GM10847 (cell line): Measurements from ENCODE around the gene ARPC5.

Experiments used
- POLR2A ChIP-seq: IDR thresholded peaks from 2 replicates; pipeline ENCODE4 v1.6.1; 2011; ENCODE audit not compliant: insufficient read length; ENCODE audit errors: extremely low read depth

ARPC5 gene

DNA sequence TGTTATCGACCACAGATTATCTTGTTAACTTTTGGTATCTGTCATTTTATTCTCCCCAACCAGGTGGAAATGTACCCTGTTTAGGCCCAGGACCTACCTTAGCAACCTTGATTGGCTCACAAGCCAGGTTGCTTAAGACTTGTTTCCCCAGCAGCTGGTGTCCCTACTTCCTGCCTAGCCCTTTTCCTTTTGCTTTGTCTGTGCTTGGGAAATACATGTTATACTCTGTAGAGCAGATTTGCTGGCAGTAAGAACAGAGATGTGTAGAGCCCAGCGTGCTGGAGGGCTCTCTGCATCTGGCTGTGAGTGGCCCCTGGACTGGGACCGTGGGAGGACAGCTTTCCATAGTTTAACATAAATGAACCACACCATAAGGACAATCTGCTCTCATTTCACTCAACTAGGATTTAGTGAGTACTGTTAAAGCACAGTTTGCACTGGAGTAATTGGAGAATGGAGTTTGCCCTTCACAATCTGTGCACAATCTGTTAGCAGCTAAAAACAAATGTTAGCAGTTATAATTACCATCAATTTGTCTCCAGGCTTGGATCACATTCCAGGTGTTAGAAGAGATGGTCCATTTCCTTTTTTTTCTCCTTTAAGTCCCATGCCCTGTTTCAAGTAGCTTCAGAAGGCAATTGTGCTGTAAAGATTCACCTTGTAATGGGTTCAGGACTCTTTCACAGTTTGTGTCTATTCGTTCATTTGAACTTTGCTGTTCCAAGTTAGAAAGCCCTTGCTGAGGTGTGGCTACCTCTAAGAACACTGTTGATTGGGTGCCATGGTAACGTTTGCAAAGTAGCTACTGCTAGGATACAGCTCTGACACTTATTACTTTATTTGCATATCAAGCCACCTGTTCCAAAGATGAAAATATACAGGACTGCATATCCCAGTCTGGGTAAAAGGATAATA lies 17.2 kb upstream of the ARPC5 start, which contains the start of gene APOBEC4:
Gene APOBEC4 (minus strand): TSS at position 770 of the 915 bp plus-strand sequence. CDS start 4,535 bp downstream, outside the sequence.
- no peak for TF ChIP-seq POLR2A

DNA sequence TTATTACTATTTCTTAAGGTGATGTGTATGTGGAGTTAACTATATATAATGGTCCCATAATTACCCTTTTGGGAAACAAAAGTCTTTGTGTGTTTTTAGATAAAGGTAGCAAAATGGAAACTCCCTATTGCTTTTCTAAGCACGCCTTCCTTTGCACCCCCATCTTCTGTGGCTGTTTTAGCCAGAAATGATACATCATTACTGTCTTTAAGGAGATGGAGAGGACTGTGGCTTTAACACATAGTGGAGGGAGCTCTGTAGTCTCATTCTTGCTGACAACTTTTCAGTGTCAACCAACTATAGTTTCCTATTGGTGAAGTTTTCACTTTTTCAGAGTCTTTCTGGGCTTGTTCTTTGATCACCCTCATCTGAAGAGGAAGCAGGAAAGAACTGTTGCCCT lies 16.5 kb upstream of the ARPC5 start:
- TF ChIP-seq POLR2A: no peak

DNA sequence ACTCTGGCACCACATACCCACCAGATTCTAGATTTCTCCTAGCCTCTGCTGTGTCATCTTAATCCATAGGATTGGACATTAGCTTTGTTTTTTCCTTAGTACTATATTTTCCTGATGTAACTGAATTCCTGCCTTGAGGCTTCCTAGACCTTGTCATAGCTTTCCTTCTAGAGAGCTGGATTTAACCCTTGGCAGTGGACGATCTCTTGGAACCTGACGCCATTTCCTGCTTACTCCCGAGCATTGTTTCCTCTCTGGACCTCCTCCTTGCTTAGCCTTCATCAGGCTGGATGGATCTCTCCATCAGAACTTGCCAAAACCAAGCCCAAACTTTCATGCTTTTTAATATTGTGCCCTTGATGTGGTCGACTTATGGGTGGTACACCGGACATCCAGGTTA lies 16.0 kb upstream of the ARPC5 start:
- no peak for TF ChIP-seq POLR2A

- no peak for TF ChIP-seq POLR2A
These were observed 12.5 kb upstream of the ARPC5 start for GRCh38 chr1:183648042-183648441.

DNA sequence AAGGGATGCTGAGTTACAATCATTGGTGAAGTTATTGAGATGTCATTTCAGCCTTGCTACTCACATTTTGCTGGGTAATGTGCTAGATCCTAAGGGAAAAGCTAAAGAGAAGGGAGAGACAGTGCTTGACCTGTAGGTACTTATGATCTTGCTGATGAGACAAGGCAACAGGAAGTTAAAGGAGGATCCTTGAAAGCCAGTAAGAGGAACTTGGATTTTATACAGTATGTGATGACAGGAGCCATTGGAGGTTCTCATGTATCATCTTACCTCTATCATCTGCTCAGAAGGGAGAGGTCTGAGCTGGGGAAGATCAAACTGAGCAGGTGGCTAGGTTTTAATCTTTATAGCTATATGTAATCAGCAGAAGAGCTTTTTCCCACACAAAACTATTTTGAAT lies 11.2 kb upstream of the ARPC5 start:
- TF ChIP-seq POLR2A: no peak

DNA sequence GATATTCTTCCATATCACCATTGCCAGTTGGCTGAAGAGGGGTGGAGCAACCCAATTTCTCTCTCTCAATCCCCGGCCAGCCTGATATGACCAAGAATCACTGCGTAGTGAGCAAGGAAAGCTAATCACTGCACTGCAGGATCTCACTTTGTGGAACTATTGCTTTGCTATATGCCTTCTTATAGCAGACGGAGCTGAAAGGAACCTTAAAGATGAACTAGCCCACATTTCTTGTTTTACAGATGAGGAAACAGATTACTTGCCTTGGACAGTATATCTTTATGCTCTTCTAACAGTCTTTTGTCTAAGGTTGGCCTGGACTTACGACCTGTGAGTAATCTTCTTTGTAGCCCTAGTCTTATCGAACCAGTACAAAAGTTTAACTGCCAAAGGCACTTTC lies 9.9 kb upstream of the ARPC5 start:
- no peak for TF ChIP-seq POLR2A

DNA sequence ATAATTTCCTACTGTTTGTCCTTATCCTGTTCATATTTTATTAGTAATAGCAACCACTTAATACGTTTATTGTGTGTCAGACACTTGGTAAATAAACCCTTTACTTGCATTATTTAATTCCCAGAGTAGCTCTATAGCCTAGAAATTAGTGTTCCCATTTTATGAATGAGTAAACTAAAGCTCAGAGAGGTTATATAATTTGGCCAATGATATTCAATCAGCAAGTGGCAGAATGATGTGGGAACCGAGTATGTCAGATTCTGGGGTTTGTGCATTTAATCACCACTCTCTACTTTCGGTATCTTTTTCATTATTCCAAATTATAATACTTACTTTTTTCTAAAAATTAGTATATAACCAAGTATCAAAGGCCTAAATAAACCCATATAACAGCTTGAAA lies 6.6 kb upstream of the ARPC5 start:
- no peak for TF ChIP-seq POLR2A

- TF ChIP-seq POLR2A: no peak
These were observed 4.6 kb upstream of the ARPC5 start for GRCh38 chr1:183640193-183640592.

- TF ChIP-seq POLR2A: no peak
These were observed 3.2 kb upstream of the ARPC5 start for GRCh38 chr1:183638649-183639387.

- no peak for TF ChIP-seq POLR2A
These were observed 1.2 kb upstream of the ARPC5 start for GRCh38 chr1:183636783-183637182.

DNA sequence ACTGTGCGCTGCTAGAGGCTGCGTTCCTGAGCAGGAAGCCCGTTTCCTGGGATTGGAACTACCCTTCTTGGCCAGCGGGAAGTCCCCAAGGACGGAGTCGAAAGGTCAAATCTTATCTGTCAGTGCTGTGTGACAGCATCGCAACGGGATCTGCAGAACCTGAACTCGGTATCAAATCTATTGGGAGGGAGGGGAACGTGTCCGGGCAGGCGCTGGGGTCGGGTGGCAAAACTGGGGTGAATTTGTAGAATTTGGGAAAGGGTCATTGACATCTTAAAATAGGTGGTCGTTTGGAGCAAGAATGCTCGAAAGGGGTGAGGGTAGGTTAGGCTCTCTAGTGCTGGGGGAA lies 725 bp upstream of the ARPC5 start:
- no peak for TF ChIP-seq POLR2A

- TF ChIP-seq POLR2A: no peak
These were observed 431 bp downstream of the ARPC5 start for GRCh38 chr1:183635099-183635605.

DNA sequence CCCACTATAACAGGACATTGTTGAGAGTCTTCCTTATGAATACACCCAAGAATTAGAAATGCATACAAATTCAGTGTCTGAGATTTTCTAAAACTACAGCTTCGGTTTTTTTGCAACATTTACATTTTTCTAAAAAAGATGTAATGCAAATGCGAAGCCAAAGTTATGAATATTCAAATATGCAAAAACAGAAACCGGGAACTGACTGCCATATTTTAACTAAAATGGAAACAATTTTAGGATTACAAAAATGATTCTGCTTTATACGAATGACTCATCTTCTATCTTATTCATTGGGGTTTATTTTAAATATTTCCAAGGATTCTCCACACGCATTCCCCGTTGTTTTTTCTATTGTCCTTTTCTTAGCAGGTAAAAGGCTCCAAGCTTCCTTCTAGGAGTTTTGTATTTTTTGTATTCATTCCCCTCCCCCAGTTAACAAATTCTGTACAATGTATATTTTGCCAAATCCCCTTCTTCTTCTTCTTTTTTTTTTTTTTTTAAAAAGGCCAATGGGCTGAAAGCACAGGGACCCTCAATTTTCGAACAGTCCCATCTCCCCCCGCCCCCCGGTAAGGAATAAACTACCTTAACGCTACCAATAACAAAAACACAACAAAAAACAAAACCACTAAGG lies 1.0 kb downstream of the ARPC5 start:
- no peak for TF ChIP-seq POLR2A

DNA sequence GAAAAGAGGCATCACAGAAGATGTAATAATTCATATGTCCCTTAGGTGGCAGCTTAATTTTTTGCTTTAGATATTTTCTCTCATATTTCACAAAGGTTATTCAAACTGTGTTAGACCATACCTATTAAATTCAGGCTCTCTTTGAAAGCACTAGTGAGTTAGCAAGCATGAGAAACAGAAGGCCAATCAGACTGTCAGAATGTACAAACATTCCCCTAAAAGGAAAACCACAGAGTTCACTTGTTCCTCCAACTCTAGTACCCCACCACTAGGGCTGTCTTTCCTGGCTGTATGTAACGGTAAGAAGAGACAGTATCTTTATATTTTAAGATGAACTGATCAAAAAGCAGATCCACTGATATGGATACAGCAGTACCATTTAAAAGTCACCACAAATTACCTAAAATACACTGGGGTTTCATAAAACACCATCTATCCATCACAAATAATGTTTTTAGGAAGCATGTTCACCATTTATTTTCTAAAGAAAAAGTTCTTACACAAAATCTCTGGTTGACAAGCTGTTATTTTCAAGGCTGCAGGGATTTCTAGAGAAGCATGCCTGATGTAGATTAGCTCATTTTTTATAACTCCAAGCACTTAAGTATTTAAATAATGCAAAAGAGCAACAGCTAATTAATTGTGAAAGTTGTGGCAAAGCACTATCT lies 1.8 kb downstream of the ARPC5 start:
- TF ChIP-seq POLR2A: no peak

GRCh38 chr1:183632964-183633363 lies 2.6 kb downstream of the ARPC5 start:
- no peak for TF ChIP-seq POLR2A
